Fibroblast of pulmonary artery (primary cell): ENCODE data around the gene JAKMIP1.

Experiments used
- DNase-seq: peaks from one replicate; pipeline ENCODE4 v3.0.0-alpha.2; 2010; ENCODE audit warnings: low read depth
- H3K4me3 ChIP-seq: replicated peaks from 2 replicates; pipeline ENCODE4 v1.5.1; 2011; ENCODE audit warnings: low read depth, mild to moderate bottlenecking, control low read depth, low read length, moderate library complexity
- TF ChIP-seq, protein P1 (sequence below): IDR thresholded peaks from 2 replicates; pipeline ENCODE4 v1.5.1; 2011; ENCODE audit warnings: mild to moderate bottlenecking, control low read depth, low read length, inconsistent platforms; ENCODE audit errors: missing control alignments

The JAKMIP1 gene

DNA sequence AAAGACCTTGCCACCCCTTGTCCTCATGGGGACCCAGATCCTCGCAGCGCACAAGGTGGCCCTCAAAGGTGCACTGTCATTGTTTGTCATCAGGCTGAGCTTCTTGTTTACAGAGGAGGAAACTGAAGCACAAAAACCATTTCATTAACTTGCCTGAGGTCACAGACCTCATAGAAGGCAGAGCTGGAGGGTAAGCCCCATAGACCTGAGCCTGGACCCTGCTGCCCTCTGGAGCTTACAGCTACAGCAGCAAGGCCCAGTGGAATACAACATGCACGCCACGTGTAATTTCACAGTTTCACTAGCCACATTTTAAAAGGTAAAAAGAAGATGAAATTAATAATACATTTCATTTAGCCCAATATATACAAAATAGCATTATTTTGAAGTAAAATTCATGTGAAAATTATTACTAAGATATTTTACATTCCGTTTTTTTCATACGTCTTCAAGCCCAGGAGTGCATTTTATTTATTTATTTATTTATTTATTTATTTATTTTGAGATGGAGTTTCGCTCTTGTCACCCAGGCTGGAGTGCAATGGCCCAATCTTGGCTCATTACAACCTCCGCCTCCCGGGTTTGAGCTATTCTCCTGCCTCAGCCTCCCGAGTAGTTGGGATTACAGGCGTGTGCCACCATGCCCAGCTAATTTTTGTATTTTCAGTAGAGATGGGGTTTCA, 8.8 kb downstream of the JAKMIP1 start:
- no peak overlapping the region for H3K4me3 ChIP-seq
- DNase-seq: no peak
- TF ChIP-seq, protein P1, sequence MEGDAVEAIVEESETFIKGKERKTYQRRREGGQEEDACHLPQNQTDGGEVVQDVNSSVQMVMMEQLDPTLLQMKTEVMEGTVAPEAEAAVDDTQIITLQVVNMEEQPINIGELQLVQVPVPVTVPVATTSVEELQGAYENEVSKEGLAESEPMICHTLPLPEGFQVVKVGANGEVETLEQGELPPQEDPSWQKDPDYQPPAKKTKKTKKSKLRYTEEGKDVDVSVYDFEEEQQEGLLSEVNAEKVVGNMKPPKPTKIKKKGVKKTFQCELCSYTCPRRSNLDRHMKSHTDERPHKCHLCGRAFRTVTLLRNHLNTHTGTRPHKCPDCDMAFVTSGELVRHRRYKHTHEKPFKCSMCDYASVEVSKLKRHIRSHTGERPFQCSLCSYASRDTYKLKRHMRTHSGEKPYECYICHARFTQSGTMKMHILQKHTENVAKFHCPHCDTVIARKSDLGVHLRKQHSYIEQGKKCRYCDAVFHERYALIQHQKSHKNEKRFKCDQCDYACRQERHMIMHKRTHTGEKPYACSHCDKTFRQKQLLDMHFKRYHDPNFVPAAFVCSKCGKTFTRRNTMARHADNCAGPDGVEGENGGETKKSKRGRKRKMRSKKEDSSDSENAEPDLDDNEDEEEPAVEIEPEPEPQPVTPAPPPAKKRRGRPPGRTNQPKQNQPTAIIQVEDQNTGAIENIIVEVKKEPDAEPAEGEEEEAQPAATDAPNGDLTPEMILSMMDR: no peak

DNA sequence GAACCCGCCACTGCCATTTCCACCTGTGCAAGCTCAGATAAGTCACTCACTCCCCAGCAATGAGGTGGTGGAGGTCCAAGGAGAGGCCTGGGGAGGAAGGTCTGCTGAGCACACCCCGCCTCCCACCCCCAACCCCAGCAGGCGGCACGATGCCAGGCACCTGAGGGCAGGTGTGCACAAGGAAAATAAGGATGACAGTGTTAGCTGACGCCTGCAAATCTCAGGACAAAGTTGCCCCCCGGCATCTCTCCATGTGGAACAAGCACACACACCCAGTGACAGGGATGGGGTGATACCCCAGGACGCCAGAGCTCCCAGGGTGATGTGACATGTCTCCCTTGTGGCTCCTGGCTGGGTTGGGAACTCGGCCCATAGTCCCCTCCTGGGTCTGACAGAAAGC, 9.9 kb downstream of the JAKMIP1 start:
- DNase-seq: no peak
- no peak overlapping the region for H3K4me3 ChIP-seq
- TF ChIP-seq, protein P1: no peak

DNA sequence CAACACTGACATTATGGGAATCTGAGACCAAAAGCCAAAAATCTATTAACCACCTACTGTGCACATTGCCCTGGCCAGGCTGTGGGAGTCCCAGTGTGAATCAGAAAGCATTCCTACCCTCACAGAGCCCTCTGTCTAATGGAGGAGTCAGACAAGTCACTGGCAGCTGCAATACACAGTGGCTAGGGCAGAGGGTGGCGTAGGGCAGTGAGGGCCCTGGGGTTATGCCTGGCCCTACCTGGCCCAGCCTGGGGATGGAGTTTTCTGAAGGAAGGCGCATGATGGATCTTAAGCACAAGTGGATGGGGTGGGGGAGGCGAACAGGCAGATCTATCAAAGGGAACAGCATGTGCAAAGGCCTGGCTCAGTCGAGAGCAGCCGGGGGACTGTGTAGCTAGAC, 10.8 kb downstream of the JAKMIP1 start:
- no peak for DNase-seq
- TF ChIP-seq, protein P1: no peak
- H3K4me3 ChIP-seq: no peak overlapping the region

DNA sequence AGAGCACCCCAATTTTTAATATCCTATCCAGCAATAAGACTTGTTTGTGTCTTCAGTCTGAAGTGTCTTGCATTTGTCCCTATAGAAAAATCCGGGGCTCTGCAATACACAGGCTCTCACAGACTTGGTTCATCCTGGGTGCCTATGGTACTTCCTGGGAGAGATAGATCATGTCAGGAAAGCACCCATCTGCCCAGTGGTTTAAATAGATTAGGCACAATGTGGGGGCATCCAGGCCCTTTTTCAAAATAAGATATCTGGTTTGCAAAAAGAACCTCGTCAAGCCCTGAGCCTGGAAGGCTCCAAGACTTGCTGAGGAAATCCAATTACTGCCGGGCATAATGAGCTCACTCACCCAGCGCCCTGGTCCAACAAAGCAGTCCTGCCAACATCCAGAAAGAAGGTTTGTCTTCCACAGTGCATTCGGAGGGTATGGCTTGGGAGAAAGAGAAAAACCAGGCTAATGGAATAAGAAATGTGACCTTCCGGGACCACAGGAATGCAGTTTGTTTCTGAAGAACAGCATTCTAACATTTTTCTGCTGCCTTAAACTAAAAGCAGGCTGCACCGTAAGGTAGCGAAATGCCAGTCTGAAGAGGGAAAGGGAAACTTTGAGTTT, 11.6 kb downstream of the JAKMIP1 start:
- H3K4me3 ChIP-seq: no peak overlapping the region
- DNase-seq: no peak
- TF ChIP-seq, protein P1: no peak

DNA sequence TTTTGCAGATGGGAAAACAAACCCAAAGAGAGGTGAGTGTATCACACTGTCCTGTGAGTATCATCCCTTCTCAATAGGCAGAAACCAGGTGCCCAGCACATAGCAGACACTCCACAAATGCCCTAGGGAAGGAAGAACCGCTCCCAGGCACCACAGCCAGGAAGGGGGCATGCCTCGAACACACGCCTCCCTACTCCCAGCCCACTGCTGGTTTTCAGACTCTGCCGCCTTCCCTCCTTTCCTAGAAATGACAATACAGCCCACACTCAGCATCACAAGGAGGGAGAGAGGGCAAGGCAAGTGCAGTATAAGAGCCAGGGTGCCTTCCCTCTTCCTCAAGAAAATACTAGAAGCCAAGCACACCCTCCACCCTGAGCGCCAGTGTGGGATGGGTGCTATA, 16.2 kb downstream of the JAKMIP1 start:
- TF ChIP-seq, protein P1: no peak
- H3K4me3 ChIP-seq: no peak overlapping the region
- DNase-seq: no peak

DNA sequence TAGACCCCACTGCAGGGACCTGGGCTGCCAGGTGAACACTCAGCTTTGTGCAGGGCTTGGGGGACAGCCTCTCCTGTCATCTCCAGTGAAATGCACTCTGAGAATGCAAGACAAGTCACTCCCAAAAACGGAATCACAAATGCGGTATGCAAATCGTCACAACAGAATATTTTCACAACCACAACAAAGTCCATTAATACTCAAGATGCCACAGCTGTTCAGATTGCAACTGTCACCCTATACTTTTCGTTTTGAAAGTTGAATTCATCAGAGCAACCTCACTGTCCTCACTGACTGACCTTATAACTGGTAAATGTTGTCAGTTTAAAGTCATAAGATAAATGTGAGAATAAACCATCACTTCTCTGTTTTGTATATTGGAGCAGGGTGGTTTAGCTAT, 16.6 kb downstream of the JAKMIP1 start:
- no peak for DNase-seq
- TF ChIP-seq, protein P1: no peak
- no peak overlapping the region for H3K4me3 ChIP-seq
